GM21515 (cell line): ENCODE results near the gene FAM221B.

Experiments
- ATAC-seq: cut with Tn5 transposase; IDR thresholded peaks from one replicate; pipeline ENCODE4 v1.9.1; 2021; ENCODE audit not compliant: unreplicated experiment

Gene FAM221B

DNA sequence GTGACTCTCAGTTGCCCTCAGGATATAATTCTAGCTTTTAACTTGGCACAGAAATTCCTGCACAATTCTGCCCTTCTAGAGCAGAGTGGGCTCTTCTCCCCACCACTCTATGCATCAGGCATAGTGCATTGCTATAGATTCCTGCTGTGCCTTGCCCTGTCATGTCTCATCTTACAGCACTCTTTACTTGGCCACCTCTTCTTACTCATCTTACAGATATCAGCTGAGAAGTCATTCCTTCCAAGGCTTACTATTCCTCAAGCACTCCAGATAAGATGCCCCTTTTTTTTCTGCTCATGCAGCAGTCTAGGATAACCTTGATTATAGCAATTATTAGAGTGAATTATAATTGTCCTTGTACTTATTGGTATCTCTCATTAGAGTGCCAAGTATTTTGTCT is 5.6 kb downstream of the FAM221B start:
- no peak for ATAC-seq

DNA sequence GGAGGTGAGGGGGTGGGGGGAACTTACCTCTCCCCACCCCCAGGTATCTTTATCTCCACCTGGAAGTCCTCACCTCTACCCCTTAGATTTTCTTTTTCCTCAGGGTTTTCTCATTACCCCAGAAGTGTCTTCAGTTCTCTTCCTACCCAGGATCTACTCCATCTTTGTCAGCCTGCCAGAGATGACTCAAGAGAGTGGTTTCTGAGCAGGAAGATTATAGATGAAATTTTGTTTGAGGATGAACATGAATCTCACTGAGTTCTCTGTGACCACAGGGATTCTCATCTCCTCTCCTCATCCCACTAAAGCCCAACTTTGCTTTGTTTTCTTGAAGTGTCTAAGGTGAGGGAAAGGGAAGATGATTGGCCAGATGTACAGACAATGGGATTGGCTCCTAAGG is 8.5 kb downstream of the FAM221B start:
- no peak for ATAC-seq

DNA sequence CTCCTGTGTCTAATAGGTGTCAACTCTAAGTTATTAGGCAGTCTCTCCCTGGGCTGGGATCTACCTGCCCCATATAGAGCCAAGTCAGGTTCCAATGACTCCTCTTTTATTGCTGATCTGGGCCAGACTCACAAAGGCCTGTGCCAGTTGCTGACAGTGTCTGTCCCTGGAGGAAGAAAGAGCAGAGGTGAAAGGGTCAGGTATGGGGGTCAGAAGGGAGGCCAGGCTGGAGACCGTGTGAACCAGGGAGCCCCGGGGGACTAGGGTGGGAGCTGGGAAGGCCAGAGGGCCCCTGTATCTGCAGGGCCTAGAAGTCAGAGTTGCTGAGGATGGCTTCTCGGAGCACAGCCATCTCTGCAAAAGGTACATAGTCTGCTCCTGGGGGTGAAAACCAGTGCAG is 10.2 kb downstream of the FAM221B start:
- no peak for ATAC-seq

GRCh38 chr9:35816708-35817107 is 11.8 kb downstream of the FAM221B start:
- ATAC-seq = no peak

DNA sequence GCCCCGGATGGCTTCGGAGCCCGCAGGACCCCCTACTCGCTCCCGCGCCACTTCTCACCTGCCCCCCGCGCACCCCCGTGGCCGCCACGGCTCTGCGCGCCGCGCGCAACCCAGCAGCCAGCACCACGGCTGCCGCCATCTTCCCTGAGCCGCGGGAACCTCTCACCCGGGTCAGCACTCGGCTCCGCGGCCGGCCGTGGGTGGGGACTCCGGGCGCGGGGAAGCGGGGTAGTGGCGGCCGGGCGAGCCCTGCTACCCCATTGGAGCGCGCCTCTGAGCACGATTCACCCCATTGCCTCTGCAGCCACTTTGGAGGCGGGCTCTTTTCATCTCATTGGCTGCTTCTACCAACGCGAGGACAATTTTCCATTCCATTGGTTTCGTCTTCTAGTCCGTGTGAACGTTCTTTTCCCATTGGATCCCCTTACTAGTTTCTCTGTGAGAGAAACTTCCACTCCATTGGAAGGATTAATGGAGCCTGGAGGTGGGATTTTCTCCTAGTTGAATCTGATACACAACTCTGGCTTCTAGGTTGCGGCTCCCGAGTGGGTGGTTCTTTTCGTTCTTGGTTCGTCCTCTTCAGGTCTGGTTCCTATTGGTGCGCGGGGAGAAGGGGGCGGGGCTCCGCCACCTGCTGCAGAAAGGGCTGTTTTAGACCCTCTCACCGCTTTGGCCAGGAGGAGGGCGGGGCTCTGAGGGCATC is 13.5 kb downstream of the FAM221B start, which contains the start of gene HINT2:
TSS of gene HINT2 (minus strand) at position 202 of the 703 bp plus-strand sequence. CDS start at position 139, 63 bp downstream.
- ATAC-seq = peak; percentile 69

- ATAC-seq = peak; percentile 26
Measured at GRCh38 chr9:35814106-35814840, 14.3 kb downstream of the FAM221B start.

- no peak for ATAC-seq
Measured at GRCh38 chr9:35813434-35814105, 15.0 kb downstream of the FAM221B start.

GRCh38 chr9:35812025-35812602 is 16.4 kb downstream of the FAM221B start, which contains the start of gene SPAG8:
Gene SPAG8 (minus strand): TSS chr9:35812262. CDS start chr9:35812147, 115 bp downstream.
- peak; percentile 61 for ATAC-seq

DNA sequence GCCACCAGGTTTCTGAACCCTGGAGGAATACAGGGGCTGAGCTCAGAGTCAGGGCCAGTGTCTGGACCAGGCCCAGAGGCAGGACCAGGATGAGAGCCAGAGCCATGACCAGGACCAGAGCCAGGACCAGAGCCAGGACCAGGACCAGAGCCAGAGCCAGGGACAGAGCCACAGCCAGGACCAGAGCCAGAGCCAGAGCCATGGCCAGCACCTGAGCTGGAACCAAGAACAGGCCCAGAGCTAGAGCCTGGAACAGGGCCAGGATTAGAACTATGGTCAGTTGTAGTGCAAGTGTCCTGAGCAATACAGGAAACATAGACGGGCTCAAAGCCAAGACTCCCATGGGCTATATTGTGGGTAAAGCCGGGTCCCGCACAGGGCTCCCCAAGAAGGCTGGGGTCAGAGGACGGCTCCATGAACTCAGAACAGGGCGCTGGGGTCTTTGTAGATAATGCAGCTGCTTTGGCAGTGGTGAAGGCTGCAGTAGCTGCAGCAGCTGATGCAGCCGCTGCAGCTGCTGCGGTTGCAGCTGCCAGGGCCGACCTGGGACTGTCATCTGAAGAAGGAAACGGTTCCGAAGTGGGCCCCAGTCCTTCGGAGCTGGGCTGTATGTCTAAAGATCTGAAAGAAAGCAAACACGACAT is 17.0 kb downstream of the FAM221B start:
- no peak for ATAC-seq

- ATAC-seq = no peak
Measured at GRCh38 chr9:35810122-35810521, 18.4 kb downstream of the FAM221B start.

- no peak for ATAC-seq
Measured at GRCh38 chr9:35808433-35808832, 20.1 kb downstream of the FAM221B start.

GRCh38 chr9:35806101-35806500 is 22.4 kb downstream of the FAM221B start:
- no peak for ATAC-seq

GRCh38 chr9:35801328-35802128 is 27.0 kb downstream of the FAM221B start:
- ATAC-seq = no peak

GRCh38 chr9:35800530-35800929 is 28.0 kb downstream of the FAM221B start:
- no peak for ATAC-seq

- no peak for ATAC-seq
Measured at GRCh38 chr9:35798658-35799374, 29.7 kb downstream of the FAM221B start.

DNA sequence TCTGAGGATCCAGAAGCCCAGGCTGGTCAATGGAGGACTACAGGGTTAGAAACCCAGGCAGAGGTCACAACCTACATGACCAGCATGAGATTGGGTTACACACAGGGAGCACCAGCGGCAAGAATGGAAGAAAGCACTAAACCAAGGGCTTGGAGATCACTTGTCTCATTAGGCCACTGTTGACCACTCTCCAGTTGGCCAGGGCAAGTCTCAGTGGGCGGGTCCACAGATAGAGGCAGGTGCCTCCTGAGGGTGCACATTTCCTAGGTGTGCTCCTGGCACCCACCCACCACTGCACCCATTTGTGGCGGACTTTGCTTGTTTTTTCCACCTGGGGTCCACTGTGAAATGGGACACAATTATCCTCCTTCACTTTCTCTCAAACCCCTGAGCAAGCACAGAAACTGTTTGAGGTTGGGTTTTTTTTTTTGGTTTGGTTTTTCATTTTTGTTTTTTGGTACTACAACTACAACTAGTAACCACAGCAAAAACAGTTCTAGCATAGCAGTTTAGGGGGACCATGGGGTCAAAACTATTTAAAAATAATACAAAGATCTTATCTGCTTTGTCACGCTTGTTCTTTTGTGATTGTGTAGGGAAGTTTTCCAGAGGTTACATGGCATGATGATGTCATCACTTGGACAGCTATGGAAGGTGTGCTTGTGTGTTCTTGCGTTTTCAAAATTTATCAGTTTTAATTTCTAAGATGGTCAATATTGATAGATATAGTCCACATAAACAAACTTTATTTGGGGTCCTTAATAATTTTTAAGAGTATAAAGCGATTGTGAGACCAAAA is 31.0 kb downstream of the FAM221B start:
- ATAC-seq = no peak

DNA sequence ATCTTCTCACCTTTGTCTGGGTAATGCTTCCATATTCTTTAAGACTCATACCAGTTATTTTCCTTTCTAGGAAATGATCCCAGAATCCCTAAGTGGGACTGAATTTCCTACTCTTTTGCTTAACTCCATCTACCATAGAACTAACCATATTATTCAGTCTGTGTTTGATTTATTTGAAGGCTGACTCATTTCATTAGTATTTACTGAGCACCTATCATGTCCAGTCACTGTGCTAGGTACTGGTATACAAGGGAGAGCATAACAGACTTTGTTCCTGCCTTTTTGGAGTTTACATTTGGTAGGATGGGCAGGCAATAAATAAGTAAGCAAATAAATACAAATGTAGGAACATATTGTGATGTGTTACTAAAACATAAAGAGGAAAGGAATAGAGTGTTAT is 32.8 kb downstream of the FAM221B start:
- no peak for ATAC-seq

- no peak for ATAC-seq
Measured at GRCh38 chr9:35793461-35793860, 35.1 kb downstream of the FAM221B start.

DNA sequence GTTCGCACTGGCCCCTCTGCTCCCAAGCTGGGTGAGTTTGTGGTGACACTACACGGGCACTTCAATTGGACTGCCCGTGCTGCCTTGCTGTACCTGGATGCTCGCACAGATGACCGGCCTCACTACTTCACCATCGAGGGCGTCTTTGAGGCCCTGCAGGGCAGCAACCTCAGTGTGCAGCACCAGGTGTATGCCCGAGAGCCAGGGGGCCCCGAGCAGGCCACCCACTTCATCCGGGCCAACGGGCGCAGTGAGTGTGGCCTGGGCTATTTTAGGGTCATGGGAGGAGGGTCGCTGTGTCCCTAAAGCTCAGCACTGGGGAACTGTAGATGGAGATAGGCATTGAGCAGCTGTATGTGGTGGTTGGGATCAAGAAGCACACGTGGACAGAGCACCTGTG is 35.7 kb downstream of the FAM221B start:
- no peak for ATAC-seq
